Stimulated activated CD4-positive, alpha-beta T cell treated with anti-CD3 and anti-CD28 coated beads, Interleukin-4, amount 100 ng/mL, for 24 hours (primary cell): Measurements from ENCODE around the gene NSMF.
A peak's percentile ranks its signal among the peaks of the same experiment; 100 is the strongest.
"Not testable (repeated sequence)": the region's sequence is repeated elsewhere in the genome, so short reads cannot be mapped to it uniquely, and the experiment has no call there.

ENCODE experiments used
- DNase-seq: peaks from one replicate; pipeline ENCODE4 v3.0.0-alpha.2; 2020

Gene NSMF

DNA sequence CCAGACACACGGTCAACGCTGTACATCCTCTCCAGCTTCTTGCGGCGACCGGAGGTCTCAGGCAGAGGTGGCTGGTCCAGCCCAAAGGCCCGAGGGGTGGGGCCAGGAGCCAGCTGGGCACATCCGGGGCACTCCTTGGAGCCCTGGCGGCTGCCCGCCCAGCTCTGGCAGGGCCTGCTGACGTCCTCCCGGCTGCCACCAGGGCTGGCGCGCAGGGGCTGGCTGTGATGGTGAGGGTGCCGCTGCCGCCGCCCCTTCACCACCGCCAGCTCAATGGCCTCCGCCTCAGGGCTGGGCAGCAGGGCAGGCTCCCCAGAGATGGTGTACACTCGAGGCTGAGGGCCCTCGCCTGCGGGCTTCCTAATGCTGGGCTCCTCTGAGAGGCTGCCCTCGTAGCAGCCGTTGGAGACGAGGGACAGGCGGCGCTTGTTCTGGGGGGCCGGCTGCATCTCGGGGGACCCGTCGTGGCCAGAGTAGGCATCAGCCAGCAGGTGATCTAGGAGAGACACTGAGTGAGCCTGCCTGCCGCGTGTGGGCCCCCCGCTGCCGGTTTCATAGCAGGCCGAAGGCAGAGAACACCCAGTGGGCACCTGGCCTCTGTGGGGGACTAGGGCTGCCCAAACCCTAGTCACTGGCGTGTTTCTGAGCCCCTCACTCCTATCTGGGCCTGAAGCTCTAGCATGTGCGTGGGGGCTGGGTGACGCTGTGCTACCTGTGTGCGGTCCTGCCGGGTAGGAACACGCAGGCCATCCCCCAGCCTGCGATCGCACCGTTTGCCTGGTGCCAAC lies 1.5 kb downstream of the NSMF start:
- no peak for DNase-seq

- no peak for DNase-seq
These were observed 2.2 kb downstream of the NSMF start for GRCh38 chr9:137456864-137457405.

GRCh38 chr9:137456061-137456863 lies 2.9 kb downstream of the NSMF start:
- no peak for DNase-seq

DNA sequence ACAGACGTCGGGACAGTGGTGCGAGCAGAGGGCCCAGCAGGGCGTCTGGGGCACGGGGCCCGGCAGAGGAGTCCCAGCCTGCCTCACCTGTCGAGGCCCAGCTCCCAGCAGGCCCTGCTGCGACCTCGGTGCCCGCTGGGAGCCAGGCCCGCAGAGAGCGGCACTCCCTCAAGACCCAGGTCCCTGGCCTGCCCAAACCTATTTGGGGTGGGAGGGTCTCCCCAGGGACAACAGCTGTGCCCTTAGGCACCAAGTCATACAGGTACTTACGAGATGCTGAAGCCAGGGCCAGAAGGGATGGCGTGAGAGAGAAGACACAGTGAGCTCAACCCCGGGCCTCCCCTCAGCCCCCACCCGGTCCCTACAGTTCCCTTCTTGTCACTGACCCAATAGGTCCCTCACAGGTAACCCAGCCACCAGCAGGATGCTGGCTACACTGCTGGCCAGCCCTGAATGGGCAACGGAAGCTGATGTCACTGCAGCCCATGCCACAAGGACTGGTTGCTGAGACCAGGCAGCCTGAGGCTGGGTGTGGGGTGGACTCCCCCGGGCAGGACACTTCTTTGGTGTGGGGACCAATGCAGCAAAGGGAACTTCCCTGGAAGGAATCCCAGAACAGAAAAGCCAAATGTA lies 3.7 kb downstream of the NSMF start:
- DNase-seq: no peak

DNA sequence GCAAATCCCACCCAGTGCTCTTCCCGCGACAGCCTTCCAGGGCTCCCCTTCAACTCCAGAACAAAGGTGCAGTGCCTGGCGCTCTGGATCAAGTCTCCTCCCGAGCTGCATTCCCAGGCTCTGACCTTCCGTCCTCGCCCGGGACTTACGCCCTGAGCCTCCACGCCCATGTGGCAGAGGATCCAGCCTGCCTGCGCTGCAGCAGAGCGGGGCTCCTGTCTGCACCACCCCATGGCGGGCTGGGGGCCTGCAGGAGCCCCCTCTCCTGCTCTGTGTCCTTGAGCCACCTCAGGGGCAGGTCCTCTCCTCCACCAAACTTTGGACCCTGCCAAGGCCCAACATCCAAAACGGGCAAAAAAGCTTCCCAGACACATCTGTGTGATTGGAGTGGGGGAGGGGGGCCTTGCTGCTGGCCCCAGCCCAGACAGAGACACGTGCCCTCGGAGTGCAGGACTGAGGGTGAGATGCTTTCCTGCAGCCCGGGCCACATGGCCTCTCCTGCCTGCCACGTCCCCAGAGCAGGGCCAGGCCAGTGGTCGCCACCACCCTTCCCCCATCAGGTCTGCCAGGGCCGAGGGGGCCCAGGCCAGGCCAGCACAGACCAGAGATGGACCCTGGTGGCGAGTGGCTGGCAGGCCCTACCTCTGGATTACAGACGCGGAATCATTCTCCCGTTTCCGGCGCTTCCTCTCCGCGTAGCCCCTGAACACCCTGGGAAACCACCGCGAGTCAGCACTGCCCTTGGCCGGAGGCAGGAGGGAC lies 4.4 kb downstream of the NSMF start:
- DNase-seq: no peak

DNA sequence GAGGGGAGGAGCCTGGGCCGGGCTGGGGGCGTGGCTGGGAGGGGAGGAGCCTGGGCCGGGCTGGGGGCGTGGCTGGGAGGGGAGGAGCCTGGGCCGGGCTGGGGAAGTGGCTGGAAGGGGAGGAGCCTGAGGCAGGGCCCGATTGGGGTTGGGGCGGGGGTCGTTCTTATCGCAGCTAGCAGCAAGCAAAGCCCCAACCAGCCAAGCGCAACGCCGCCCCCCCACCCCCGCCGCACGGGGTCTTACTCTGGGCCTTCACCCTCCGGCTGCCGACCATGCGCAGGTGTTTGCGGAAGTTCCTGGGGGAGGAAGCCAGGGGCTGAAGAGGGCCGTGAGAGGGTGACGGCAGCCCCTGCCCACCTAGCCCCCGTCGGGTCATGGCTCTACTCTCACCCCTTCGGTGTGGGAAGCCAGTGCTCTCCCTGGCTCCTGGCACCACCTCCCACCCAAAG lies 5.0 kb downstream of the NSMF start:
- peak; percentile 34 for DNase-seq

DNA sequence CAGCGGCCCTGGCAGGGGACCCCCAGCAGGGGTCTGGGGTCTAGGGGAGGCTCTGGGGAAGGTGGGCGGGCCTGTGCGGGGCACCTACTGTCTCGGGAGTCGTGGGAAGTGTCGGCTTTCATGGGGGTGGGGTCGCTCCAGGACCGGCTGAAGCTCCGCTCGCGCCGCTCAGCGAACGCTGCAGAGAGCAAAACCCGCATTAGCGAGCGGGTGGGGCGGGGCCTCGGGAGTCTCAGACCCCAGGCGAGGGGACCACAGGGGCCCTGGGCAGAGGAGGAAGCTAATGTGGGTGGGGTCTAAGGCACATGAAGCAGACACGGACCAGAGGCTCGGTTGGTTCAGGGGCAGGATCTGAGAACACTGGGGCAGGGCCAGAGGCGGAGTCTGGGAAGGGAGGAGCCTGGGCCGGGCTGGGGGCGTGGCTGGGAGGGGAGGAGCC lies 5.5 kb downstream of the NSMF start:
- peak; percentile 58 for DNase-seq

DNA sequence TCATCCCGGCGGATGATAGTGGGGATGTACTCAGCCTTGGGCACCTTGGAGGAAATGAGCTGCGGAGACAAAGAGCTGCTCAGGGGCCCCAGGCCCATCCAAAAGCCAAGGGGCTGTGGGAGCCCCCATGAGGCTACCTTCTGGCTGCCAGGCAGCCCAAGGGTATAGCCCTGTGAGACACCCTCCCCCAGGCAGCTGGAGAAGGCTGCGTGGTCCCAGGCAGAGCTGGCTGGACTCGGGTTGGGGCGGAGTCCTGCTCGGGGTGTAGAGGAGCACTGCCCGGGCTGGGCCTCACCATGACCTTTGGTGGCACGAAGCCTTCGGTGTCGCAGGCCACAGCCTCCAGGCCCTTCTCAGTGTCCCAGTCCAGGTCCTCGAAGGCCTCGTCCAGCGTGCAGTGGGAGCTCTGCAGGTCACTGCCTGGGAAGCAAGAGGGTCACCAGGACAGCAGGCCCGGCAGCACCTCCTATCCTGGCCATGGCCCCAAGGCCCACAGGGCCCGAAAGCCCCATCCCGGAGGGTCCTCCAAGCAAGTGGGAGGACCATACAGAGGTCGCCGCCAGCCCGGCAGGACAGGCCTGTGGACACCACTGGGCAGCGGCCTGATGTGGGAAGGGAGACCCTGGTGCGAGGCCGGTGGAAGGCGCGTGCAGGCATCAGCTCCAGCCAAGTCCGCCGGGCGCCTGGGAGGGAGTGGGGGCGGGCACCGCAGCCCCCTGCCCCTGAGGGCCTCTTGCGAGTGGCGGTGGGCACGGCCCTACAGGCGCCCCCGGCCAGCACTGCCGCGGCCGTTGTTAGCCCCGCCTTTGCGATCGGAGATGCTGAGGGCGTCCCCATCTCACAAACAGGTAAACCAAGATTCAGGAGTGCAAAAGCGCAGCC lies 6.1 kb downstream of the NSMF start:
- no peak for DNase-seq

DNA sequence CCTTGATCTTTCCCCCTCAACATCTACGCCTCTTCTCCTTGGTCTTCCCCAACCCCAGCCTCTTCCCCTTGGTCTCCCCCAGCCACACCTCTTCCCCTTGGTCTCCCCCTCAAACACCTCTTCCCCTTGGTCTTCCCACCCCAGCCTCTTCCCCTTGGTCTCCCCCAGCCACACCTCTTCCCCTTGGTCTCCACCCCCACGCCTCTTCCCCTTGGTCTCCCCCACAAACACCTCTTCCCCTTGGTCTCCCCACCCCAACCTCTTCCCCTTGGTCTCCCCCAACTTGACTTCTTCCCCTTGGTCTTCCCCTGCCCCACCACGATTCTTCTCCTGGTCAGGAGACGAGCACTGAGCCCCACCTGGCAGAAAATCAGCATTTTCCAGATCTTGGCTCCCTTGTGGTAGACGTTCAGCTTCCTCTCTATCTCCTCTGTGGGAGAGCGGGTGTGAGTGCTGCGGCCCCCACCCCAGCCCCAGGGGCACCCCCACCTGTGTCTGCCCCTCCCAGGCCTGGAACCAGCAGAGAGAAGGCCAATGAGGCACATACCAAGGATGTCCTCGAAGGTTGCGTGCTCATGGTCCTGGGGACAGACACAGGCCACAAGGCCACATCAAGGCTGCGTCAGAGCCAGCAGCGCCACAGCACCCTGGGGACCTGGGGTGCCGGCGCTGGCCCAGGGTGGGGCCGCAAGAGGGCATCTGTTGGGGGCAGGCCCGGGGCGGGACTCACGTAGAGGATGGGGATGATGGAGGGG lies 7.0 kb downstream of the NSMF start:
- no peak for DNase-seq

DNA sequence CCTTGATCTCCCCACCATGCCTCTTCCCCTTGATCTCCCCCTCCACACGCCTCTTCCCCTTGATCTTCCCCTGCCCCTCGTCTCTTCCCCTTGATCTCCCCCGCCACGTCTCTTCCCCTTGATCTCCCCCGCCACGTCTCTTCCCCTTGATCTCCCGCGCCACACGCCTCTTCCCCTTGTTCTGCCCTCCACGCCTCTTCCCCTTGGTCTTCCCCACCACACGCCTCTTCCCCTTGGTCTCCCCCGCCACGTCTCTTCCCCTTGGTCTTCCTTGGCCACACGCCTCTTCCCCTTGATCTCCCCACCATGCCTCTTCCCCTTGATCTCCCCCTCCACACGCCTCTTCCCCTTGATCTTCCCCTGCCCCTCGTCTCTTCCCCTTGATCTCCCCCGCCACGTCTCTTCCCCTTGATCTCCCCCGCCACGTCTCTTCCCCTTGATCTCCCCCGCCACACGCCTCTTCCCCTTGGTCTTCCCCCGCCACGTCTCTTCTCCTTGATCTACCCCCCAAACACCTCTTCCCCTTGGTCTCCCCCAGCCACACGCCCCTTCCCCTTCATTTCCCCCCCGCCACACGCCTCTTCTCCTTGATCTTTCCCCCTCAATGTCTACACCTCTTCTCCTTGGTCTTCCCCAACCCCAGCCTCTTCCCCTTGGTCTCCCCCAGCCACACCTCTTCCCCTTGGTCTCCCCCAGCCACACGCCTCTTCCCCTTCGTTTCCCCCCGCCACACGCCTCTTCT lies 7.7 kb downstream of the NSMF start:
- DNase-seq: not testable (repeated sequence)

DNA sequence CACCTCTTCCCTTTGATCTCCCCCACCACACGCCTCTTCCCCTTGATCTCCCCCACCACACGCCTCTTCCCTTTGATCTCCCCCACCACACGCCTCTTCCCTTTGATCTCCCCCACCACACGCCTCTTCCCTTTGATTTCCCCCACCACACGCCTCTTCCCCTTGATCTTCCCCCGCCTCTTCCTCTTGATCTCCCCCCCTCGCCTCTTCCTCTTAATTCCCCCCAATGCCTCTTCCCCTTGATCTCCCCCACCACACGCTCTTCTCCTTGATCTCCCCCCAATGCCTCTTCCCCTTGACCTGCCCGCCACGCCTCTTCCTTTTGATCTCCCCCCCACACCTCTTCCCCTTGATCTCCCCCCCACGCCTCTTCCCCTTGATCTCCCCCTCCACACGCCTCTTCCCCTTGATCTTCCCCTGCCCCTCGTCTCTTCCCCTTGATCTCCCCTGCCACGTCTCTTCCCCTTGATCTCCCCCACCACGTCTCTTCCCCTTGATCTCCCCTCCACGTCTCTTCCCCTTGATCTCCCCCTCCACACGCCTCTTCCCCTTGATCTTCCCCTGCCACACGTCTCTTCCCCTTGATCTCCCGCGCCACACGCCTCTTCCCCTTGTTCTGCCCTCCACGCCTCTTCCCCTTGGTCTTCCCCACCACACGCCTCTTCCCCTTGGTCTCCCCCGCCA lies 8.5 kb downstream of the NSMF start:
- not testable (repeated sequence) for DNase-seq

DNA sequence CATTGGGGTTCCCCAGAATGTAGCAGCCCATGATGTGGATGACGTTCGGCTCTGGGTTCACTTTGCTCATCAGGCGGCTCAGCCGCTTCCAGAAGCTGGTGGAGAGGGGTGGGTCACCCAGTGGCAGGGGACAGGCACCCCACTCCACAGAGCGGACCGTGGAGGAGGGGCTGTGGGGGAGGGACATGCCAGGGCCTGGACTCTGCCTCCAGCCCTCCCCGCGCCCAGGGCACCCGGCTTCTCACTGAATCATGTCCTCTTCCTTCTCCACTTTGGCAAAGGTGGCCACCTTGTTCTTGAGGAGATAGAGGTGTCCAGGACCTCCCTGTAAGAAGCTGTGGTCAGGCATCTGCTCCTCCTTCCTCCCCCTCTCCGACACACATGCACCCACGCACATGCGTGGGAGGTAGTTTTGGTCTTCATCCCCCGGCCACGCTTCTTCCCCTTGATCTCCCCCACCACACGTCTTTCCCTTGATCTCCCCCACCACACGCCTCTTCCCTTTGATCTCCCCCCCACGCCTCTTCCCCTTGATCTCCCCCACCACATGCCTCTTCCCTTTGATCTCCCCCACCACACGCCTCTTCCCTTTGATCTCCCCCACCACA lies 9.1 kb downstream of the NSMF start:
- no peak for DNase-seq

DNA sequence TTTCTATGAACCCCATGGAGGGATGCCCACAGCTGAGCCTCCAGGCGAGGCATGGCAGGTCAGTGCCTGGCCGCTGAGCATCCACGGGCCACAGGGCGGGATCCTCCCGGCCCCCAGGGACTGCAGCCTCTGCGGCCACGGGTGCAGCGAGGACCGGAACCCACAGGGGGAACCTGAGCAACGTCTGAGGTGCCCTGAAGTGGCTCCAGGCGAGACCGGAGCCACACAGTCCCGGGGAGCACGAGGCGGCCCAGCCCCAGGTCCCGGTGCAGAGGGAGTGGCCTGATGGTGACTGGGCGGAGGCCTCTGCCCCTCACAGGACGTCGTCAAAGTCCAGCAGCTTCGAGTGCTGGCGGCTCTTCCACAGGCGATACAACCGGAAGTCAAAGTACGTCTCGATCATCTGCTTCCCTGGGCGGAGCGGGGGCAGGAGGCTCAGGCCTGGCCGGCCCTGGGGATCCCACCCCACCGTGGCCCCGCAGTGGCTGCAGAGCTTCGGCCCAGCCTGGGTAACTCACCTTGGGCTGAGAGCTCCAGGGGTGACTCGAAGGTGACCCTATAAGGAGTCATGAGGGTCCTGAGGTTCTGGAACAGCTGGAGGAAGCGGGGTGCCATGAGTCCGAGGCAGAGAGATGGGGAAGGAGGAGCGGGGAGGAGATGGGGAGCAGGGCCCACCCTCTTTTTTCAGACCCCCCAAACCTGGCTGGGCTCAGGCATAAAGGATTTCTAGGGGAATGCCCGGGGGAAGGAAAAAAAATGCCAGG lies 9.9 kb downstream of the NSMF start:
- no peak for DNase-seq

DNA sequence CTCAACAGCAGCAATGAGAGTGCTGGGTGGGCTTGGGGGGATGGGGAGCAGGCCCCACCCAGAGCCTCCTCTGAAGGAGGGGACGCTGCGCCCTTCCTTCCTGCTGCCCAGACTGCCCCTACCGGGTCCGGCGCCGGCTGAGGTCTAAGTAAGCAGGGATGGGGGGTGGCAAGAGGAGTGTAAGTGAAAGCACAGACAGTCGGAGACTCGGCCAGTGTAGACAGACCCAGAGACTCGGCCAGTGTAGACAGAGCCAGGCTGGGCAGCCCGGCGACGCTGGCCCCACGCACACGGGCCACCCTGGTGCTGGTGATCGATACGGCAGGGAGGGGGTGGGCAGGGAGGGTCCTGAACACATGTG lies 10.6 kb downstream of the NSMF start:
- DNase-seq: no peak

DNA sequence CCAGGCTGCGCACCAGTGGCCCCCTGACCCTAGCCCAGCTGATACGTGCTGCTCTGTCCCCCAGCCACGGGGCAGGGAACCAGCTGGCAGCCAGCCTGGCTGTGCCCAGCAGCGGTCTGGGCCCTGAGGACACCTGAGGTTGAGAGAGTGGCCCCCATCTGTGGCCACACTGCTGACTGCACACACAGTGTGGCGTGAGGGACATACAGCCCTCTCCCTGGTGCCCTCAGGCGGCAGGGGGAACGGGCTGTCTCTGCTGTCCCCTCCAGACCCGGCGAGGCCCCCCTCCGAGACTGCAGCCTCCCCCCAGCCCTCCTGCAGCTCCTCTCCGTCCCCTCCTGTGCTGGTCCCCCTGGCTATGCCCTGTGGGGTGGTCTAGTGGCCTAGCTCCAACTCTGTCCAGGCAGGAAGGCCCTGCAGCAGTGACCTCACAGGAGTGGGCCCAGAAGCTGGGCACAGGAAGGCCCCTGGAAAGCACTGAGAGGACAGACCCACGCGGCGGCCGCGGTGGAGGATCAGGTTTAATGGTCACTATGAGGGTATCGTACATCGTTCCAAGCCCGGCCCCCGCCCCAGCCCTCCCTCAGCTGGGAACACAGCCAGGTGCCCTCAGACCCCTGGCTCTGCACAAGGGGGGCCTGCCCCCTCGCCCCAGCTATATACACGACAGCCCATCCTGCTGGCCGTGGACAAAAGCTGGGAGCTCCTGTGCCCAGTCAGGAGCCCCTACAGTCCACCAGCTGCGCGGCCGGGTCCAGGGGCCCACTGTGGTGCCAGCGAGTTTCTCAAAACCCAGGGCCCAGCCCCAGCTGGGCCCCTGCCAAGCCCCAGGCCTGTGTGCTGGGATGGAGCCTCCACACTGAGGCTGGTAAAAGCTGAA lies 11.2 kb downstream of the NSMF start:
- no peak for DNase-seq

GRCh38 chr9:137446851-137447471 lies 12.2 kb downstream of the NSMF start:
- no peak for DNase-seq
